Measurements from ENCODE around the gene FAM120C.
A peak's percentile ranks its signal among the peaks of the same experiment; 100 is the strongest.

The FAM120C gene

GRCh38 chrX:54182864-54183613, at the start of gene FAM120C:
Gene FAM120C (minus strand): TSS chrX:54183254. CDS start chrX:54183198, 56 bp downstream.
- DNase-seq (ENCODE audit: low read depth in 2 of 2), result peak; percentile 39 to 52

GRCh38 chrX:54230435-54231148, 47.5 kb upstream of the FAM120C start:
- DNase-seq (ENCODE audit: low read depth in 2 of 2), result no peak

- DNase-seq (ENCODE audit: low read depth in 2 of 2), result no peak
Observed at GRCh38 chrX:54223581-54223980, 40.5 kb upstream of the FAM120C start.

GRCh38 chrX:54213603-54214002, 30.5 kb upstream of the FAM120C start:
- no peak for DNase-seq (ENCODE audit: low read depth in 2 of 2)

GRCh38 chrX:54208531-54208930, 25.5 kb upstream of the FAM120C start:
- DNase-seq (ENCODE audit: low read depth in 2 of 2), result no peak

GRCh38 chrX:54198262-54198661, 15.2 kb upstream of the FAM120C start:
- no peak for DNase-seq (ENCODE audit: low read depth in 2 of 2)

GRCh38 chrX:54194982-54195588, 12.0 kb upstream of the FAM120C start:
- DNase-seq (ENCODE audit: low read depth in 2 of 2), result no peak

GRCh38 chrX:54193085-54193821, 10.2 kb upstream of the FAM120C start:
- DNase-seq (ENCODE audit: low read depth in 2 of 2), result no peak

- no peak for DNase-seq (ENCODE audit: low read depth in 2 of 2)
Observed at GRCh38 chrX:54184474-54184873, 1.4 kb upstream of the FAM120C start.

- peak; percentile 33 to 50 for DNase-seq (ENCODE audit: low read depth in 2 of 2)
Observed at GRCh38 chrX:54182194-54182863, 725 bp downstream of the FAM120C start.

- no peak for DNase-seq (ENCODE audit: low read depth in 2 of 2)
Observed at GRCh38 chrX:54181202-54181953, 1.7 kb downstream of the FAM120C start.

GRCh38 chrX:54180403-54180802, 2.7 kb downstream of the FAM120C start:
- no peak for DNase-seq (ENCODE audit: low read depth in 2 of 2)

- no peak for DNase-seq (ENCODE audit: low read depth in 2 of 2)
Observed at GRCh38 chrX:54178100-54178940, 4.7 kb downstream of the FAM120C start.

- no peak for DNase-seq (ENCODE audit: low read depth in 2 of 2)
Observed at GRCh38 chrX:54177306-54177705, 5.7 kb downstream of the FAM120C start.

- no peak for DNase-seq (ENCODE audit: low read depth in 2 of 2)
Observed at GRCh38 chrX:54173791-54174190, 9.3 kb downstream of the FAM120C start.

- DNase-seq (ENCODE audit: low read depth in 2 of 2), result no peak
Observed at GRCh38 chrX:54172455-54172854, 10.6 kb downstream of the FAM120C start.

- DNase-seq (ENCODE audit: low read depth in 2 of 2), result no peak
Observed at GRCh38 chrX:54171527-54172250, 11.4 kb downstream of the FAM120C start.

GRCh38 chrX:54171091-54171490, 12.0 kb downstream of the FAM120C start:
- DNase-seq (ENCODE audit: low read depth in 2 of 2), result no peak

- no peak for DNase-seq (ENCODE audit: low read depth in 2 of 2)
Observed at GRCh38 chrX:54166915-54167314, 16.1 kb downstream of the FAM120C start.

Measured in stimulated activated CD4-positive, alpha-beta T cell treated with anti-CD3 and anti-CD28 coated beads, Interleukin-12 subunit alpha, Interleukin-12 subunit beta, amount 100 ng/mL, for 24 hours (primary cell).